Measurements from ENCODE around the gene IFNG-AS1.

Gene IFNG-AS1

GRCh38 chr12:67989184-67989920, at the start of gene IFNG-AS1:
IFNG-AS1 (plus strand) TSS chr12:67989447.
- DNase-seq = no peak
- Histone ChIP-seq H3K27ac (no peak within 1 kb of the TSS), H3K4me3 (ENCODE audit: low read depth, low read length) (no peak within 1 kb of the TSS), H3K36me3 (no peaks in the 10 kb centered on the region), H3K27me3 (ENCODE audit: insufficient read depth, low read depth, severe bottlenecking) (no peaks in the 10 kb centered on the region), H3K9me3 (ENCODE audit: severe bottlenecking) (no peaks in the 10 kb centered on the region)
- TF ChIP-seq CTCF (IDR thresholded peaks at IDR 0.05; ENCODE audit: low read depth, low read length) = no peak

GRCh38 chr12:67939611-67940010, 49.6 kb upstream of the IFNG-AS1 start:
- no peak for DNase-seq
- Histone ChIP-seq H3K9me3 (ENCODE audit: severe bottlenecking) (no peaks in the 10 kb centered on the region), H3K27me3 (ENCODE audit: insufficient read depth, low read depth, severe bottlenecking) (no peaks in the 10 kb centered on the region), H3K4me3 (ENCODE audit: low read depth, low read length) (no peak overlapping the region), H3K36me3 (no peaks in the 10 kb centered on the region), H3K27ac (no peak overlapping the region)
- TF ChIP-seq CTCF (IDR thresholded peaks at IDR 0.05; ENCODE audit: low read depth, low read length) = no peak

GRCh38 chr12:67940780-67941243, 48.4 kb upstream of the IFNG-AS1 start:
- Histone ChIP-seq H3K27ac (no peak overlapping the region), H3K36me3 (no peaks in the 10 kb centered on the region), H3K9me3 (ENCODE audit: severe bottlenecking) (no peaks in the 10 kb centered on the region), H3K4me3 (ENCODE audit: low read depth, low read length) (no peak overlapping the region), H3K27me3 (ENCODE audit: insufficient read depth, low read depth, severe bottlenecking) (no peaks in the 10 kb centered on the region)
- TF ChIP-seq CTCF (IDR thresholded peaks at IDR 0.05; ENCODE audit: low read depth, low read length) = no peak
- DNase-seq = peak; percentile 10

- no peak for TF ChIP-seq CTCF (IDR thresholded peaks at IDR 0.05; ENCODE audit: low read depth, low read length)
- H3K4me3 ChIP-seq (ENCODE audit: low read depth, low read length) = no peak overlapping the region
- no peak overlapping the region for H3K27ac ChIP-seq
- H3K27me3 ChIP-seq (ENCODE audit: insufficient read depth, low read depth, severe bottlenecking) = no peaks in the 10 kb centered on the region
- no peak for DNase-seq
- no peaks in the 10 kb centered on the region for H3K36me3 ChIP-seq
- no peaks in the 10 kb centered on the region for H3K9me3 ChIP-seq (ENCODE audit: severe bottlenecking)
Measured at GRCh38 chr12:67942724-67943123, 46.5 kb upstream of the IFNG-AS1 start.

- DNase-seq = peak; percentile 61
- peak; percentile 51 for TF ChIP-seq CTCF (IDR thresholded peaks at IDR 0.05; ENCODE audit: low read depth, low read length)
- Histone ChIP-seq H3K4me3 (ENCODE audit: low read depth, low read length) (no peak overlapping the region), H3K36me3 (no peaks in the 10 kb centered on the region), H3K9me3 (ENCODE audit: severe bottlenecking) (no peaks in the 10 kb centered on the region), H3K27ac (no peak overlapping the region), H3K27me3 (ENCODE audit: insufficient read depth, low read depth, severe bottlenecking) (no peaks in the 10 kb centered on the region)
Measured at GRCh38 chr12:67943141-67943892, 45.9 kb upstream of the IFNG-AS1 start.
